H9 (cell line): ENCODE measurements around the gene CDH4. TPM values are rescaled to one million over a fixed set of nuclear protein-coding genes. Genes with fewer than 3 reads are reported as not detected.

ENCODE experiments used
- DNase-seq: peaks from one replicate; pipeline ENCODE4 v3.0.0-alpha.2; 2017
- H2AFZ ChIP-seq: one replicate; pipeline ENCODE4 v1.6.1; 2013; ENCODE audit warnings: mild to moderate bottlenecking, low read length, control low read depth, moderate library complexity
- H2AK5ac ChIP-seq: 2 replicates; pipeline ENCODE4 v1.6.1; 2013; ENCODE audit warnings: low read length, control low read depth, mixed read lengths; ENCODE audit not compliant: insufficient read length
- H2BK120ac ChIP-seq: one replicate; pipeline ENCODE4 v1.6.1; 2013; ENCODE audit warnings: low read depth, mild to moderate bottlenecking, low read length, control low read depth, inconsistent platforms; ENCODE audit not compliant: poor library complexity, severe bottlenecking
- H2BK12ac ChIP-seq: 2 replicates; pipeline ENCODE4 v1.6.1; 2013; ENCODE audit warnings: low read length, control low read depth, mixed read lengths, low read depth; ENCODE audit not compliant: insufficient read length
- H2BK15ac ChIP-seq: 2 replicates; pipeline ENCODE4 v1.6.1; 2013; ENCODE audit warnings: low read depth, low read length, control low read depth
- H2BK20ac ChIP-seq: one replicate; pipeline ENCODE4 v1.6.1; 2013; ENCODE audit warnings: low read depth, mild to moderate bottlenecking, low read length, control low read depth, inconsistent platforms; ENCODE audit not compliant: poor library complexity, severe bottlenecking
- H2BK5ac ChIP-seq: 2 replicates; pipeline ENCODE4 v1.6.1; 2013; ENCODE audit warnings: low read length, control low read depth, mixed read lengths; ENCODE audit not compliant: insufficient read length
- H3K14ac ChIP-seq: 2 replicates; pipeline ENCODE4 v1.6.1; 2013; ENCODE audit warnings: low read length, control low read depth; ENCODE audit not compliant: insufficient read depth
- H3K18ac ChIP-seq: 2 replicates; pipeline ENCODE4 v1.6.1; 2013; ENCODE audit warnings: low read depth, mild to moderate bottlenecking, mixed read lengths, low read length, control low read depth; ENCODE audit not compliant: insufficient read length
- H3K23ac ChIP-seq: 2 replicates; pipeline ENCODE4 v1.6.1; 2013; ENCODE audit warnings: low read length, control low read depth, mixed read lengths, low read depth; ENCODE audit not compliant: insufficient read length
- H3K23me2 ChIP-seq: 2 replicates; pipeline ENCODE4 v1.6.1; 2013; ENCODE audit warnings: low read depth, mild to moderate bottlenecking, mixed read lengths, low read length, control low read depth; ENCODE audit not compliant: insufficient read length, poor library complexity, severe bottlenecking
- H3K27ac ChIP-seq: 2 replicates; pipeline ENCODE4 v1.5.1; 2013; ENCODE audit warnings: low read length, control low read depth, mixed read lengths, low read depth; ENCODE audit not compliant: insufficient read length
- H3K27me3 ChIP-seq: 2 replicates; pipeline ENCODE4 v1.6.1; 2013; ENCODE audit warnings: low read length, control low read depth, inconsistent platforms; ENCODE audit not compliant: insufficient read depth
- H3K4ac ChIP-seq: 2 replicates; pipeline ENCODE4 v1.6.1; 2013; ENCODE audit warnings: low read depth, mild to moderate bottlenecking, control low read depth, inconsistent platforms, low read length, moderate library complexity
- H3K4me1 ChIP-seq: 2 replicates; pipeline ENCODE4 v1.6.1; 2013; ENCODE audit warnings: low read length, control low read depth, inconsistent platforms; ENCODE audit not compliant: insufficient read depth
- H3K4me2 ChIP-seq: 2 replicates; pipeline ENCODE4 v1.6.1; 2013; ENCODE audit warnings: low read length, control low read depth, mixed read lengths; ENCODE audit not compliant: insufficient read length, insufficient read depth
- H3K56ac ChIP-seq: 2 replicates; pipeline ENCODE4 v1.6.1; 2013; ENCODE audit warnings: low read depth, mild to moderate bottlenecking, mixed read lengths, low read length, control low read depth; ENCODE audit not compliant: insufficient read length
- H3K79me1 ChIP-seq: 2 replicates; pipeline ENCODE4 v1.6.1; 2013; ENCODE audit warnings: low read depth, mild to moderate bottlenecking, moderate library complexity, low read length, control low read depth, inconsistent platforms; ENCODE audit not compliant: insufficient read depth, poor library complexity, severe bottlenecking
- H3K79me2 ChIP-seq: 2 replicates; pipeline ENCODE4 v1.6.1; 2013; ENCODE audit warnings: low read length, control low read depth, inconsistent platforms; ENCODE audit not compliant: insufficient read depth
- H3K9ac ChIP-seq: 2 replicates; pipeline ENCODE4 v1.6.1; 2013; ENCODE audit warnings: low read length, control low read depth, mixed read lengths; ENCODE audit not compliant: insufficient read length; ENCODE audit errors: extremely low read depth
- H3K9me3 ChIP-seq: one replicate; pipeline ENCODE4 v1.6.1; 2013; ENCODE audit warnings: low read depth, low read length, inconsistent platforms; ENCODE audit not compliant: control insufficient read depth
- H3T11ph ChIP-seq: one replicate; pipeline ENCODE4 v1.6.1; 2013; ENCODE audit warnings: mild to moderate bottlenecking, low read length, control low read depth, inconsistent platforms
- H4K20me1 ChIP-seq: one replicate; pipeline ENCODE4 v1.6.1; 2013; ENCODE audit not compliant: control insufficient read depth, insufficient read length, insufficient read depth
- H4K5ac ChIP-seq: 2 replicates; pipeline ENCODE4 v1.6.1; 2013; ENCODE audit warnings: low read depth, mild to moderate bottlenecking, mixed read lengths, low read length, control low read depth; ENCODE audit not compliant: insufficient read length
- H4K8ac ChIP-seq: replicated peaks from 2 replicates; pipeline ENCODE4 v1.6.1; 2013; ENCODE audit warnings: low read length, control low read depth, mixed read lengths, low read depth; ENCODE audit not compliant: insufficient read length
- H4K91ac ChIP-seq: 2 replicates; pipeline ENCODE4 v1.6.1; 2013; ENCODE audit warnings: low read depth, mild to moderate bottlenecking, moderate library complexity, mixed read lengths, low read length, control low read depth; ENCODE audit not compliant: insufficient read length
- H3K27ac Mint-ChIP-seq, 3 experiments: 2 replicates in 2 of 3; 3 replicates in 1 of 3; pipeline ENCODE4 v1.8.0; 2020 to 2021; ENCODE audit warnings: mixed read lengths in 3 of 3, mild to moderate bottlenecking in 1 of 3, moderate library complexity in 1 of 3
- H3K27me3 Mint-ChIP-seq: 2 replicates; pipeline ENCODE4 v1.8.0; 2021; ENCODE audit warnings: low read depth, mild to moderate bottlenecking, moderate library complexity, mixed read lengths
- H3K36me3 Mint-ChIP-seq, 3 experiments: 2 replicates in 2 of 3; 3 replicates in 1 of 3; pipeline ENCODE4 v1.8.0; 2020 to 2021; ENCODE audit warnings: low read depth in 3 of 3, mixed read lengths in 3 of 3; ENCODE audit not compliant: insufficient read depth in 1 of 3
- H3K4me1 Mint-ChIP-seq, 2 experiments: 2 replicates each; pipeline ENCODE4 v1.8.0; 2020; ENCODE audit warnings: mixed read lengths in 2 of 2
- H3K4me3 Mint-ChIP-seq, 2 experiments: 2 replicates in 1 of 2; 3 replicates in 1 of 2; pipeline ENCODE4 v1.8.0; 2020 to 2021; ENCODE audit warnings: mild to moderate bottlenecking in 2 of 2, mixed read lengths in 2 of 2, moderate library complexity in 1 of 2
- H3K9me3 Mint-ChIP-seq, 2 experiments: 2 replicates in 1 of 2; 3 replicates in 1 of 2; pipeline ENCODE4 v1.8.0; 2020; ENCODE audit warnings: mild to moderate bottlenecking in 2 of 2, mixed read lengths in 2 of 2, moderate library complexity in 1 of 2
- CTCF ChIP-seq: fragments of 200-600 bp; sonication (generic); conservative IDR thresholded peaks from 3 replicates; pipeline ENCODE4 v1.8.0; 2021; ENCODE audit warnings: antibody characterized with exemption, mild to moderate bottlenecking
- WGBS: extraction: QIAGEN DNeasy Blood & Tissue Kit; methylation state at CpG from one replicate; pipeline ENCODE4 v1.1.7; 2013; ENCODE audit warnings: missing lambda C conversion rate, low lambda C conversion rate, mixed read lengths; ENCODE audit not compliant: insufficient read length; ENCODE audit errors: extremely low coverage; 5-methylcytosine and 5-hydroxymethylcytosine counted together
- total RNA-seq: library from RNA; stranded (reverse); gene quantifications from 2 replicates; pipeline ENCODE4 v1.2.1, GENCODE V29; 2021

The CDH4 gene
- total RNA-seq, 1 experiment from 2014 or later: 3.0 TPM

- Histone ChIP-seq H4K8ac (no peak overlapping the region), H4K91ac (no peak overlapping the region), H3K27ac (no peak overlapping the region), H3K9ac (no peak overlapping the region), H4K20me1 (no peaks in the 10 kb centered on the region), H2BK120ac (no peak overlapping the region), H3K9me3 (no peaks in the 10 kb centered on the region), H3K4ac (no peak overlapping the region), H2AK5ac (no peak overlapping the region), H3K56ac (no peak overlapping the region), H3K14ac (no peak overlapping the region; the same call in 1 of the 2 replicates), H3K23me2 (no peaks in the 10 kb centered on the region), H4K5ac (no peak overlapping the region), H3K4me2 (no peak overlapping the region), H3K23ac (no peak overlapping the region), H2BK5ac (no peak overlapping the region), H3K27me3 (no peaks in the 10 kb centered on the region; the same call in 1 of the 2 replicates), H3T11ph (no peak overlapping the region), H3K79me1 (no peaks in the 10 kb centered on the region), H3K18ac (no peak overlapping the region), H3K4me1 (no peaks in the 10 kb centered on the region), H2BK20ac (no peak overlapping the region), H3K79me2 (no peaks in the 10 kb centered on the region), H2AFZ (no peak overlapping the region), H2BK12ac (no peak overlapping the region), H2BK15ac (no peak overlapping the region)
- no peak overlapping the region for H3K4me3 Mint-ChIP-seq
- H3K27me3 Mint-ChIP-seq: peaks cover 47% of the 10 kb centered on the region
- H3K36me3 Mint-ChIP-seq: no peaks in the 10 kb centered on the region; a peak in 1 of 7 replicates
- H3K9me3 Mint-ChIP-seq: no peaks in the 10 kb centered on the region
- TF ChIP-seq CTCF: no peak
- no peak for DNase-seq
- no CpG with 5 or more reads among the region's 17 CpGs for WGBS
- H3K4me1 Mint-ChIP-seq: peaks cover 4 to 10% of the 10 kb centered on the region in 2 experiments; a peak in 3 of 4 replicates
- no peak overlapping the region for H3K27ac Mint-ChIP-seq
These were observed 377.0 kb downstream of the CDH4 start for GRCh38 chr20:61628901-61629601.
